ENCODE data around the gene PPP2R2D. TPM values are rescaled to one million over a fixed set of nuclear protein-coding genes. Genes with fewer than 3 reads are reported as not detected.

The PPP2R2D gene
- total RNA-seq, 6 experiments from 2014 or later, result 22.9 to 28.1 (median 24.5) TPM

DNA sequence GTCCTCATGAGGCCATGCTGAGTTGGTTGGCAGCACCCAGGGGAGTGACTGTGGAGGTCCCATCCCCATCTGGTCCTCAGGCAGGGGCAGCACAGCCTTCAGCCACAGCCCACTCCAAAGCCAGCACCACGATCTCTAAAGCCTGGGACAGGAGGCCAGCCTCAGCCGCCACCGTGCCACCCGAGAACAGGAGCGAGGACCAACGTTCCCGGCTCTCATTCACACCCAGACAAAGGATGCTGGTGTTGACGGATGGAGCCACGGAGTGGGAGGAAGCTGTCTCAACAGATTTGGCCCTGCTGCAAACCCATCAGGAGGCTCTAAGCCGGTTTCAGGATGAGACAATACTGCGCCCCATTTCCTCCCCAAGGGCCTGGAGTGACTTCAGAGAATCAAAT, 42.7 kb upstream of the PPP2R2D start:
- no peak overlapping the region for H3K27ac Mint-ChIP-seq
- no peaks in the 10 kb centered on the region for H3K36me3 Mint-ChIP-seq (ENCODE audit: low read depth)
- H3K4me3 Mint-ChIP-seq, result no peak overlapping the region
- no peaks in the 10 kb centered on the region for H3K4me1 Mint-ChIP-seq (ENCODE audit: low read depth)
- peaks cover 4% of the 10 kb centered on the region for H3K27me3 Mint-ChIP-seq (ENCODE audit: insufficient read depth)
- TF ChIP-seq, protein P1, sequence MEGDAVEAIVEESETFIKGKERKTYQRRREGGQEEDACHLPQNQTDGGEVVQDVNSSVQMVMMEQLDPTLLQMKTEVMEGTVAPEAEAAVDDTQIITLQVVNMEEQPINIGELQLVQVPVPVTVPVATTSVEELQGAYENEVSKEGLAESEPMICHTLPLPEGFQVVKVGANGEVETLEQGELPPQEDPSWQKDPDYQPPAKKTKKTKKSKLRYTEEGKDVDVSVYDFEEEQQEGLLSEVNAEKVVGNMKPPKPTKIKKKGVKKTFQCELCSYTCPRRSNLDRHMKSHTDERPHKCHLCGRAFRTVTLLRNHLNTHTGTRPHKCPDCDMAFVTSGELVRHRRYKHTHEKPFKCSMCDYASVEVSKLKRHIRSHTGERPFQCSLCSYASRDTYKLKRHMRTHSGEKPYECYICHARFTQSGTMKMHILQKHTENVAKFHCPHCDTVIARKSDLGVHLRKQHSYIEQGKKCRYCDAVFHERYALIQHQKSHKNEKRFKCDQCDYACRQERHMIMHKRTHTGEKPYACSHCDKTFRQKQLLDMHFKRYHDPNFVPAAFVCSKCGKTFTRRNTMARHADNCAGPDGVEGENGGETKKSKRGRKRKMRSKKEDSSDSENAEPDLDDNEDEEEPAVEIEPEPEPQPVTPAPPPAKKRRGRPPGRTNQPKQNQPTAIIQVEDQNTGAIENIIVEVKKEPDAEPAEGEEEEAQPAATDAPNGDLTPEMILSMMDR (IDR thresholded peaks at IDR 0.05), result no peak
- peaks cover 6% of the 10 kb centered on the region; the same call in 1 of the 2 replicates for H3K9me3 Mint-ChIP-seq
- no peak for DNase-seq

DNA sequence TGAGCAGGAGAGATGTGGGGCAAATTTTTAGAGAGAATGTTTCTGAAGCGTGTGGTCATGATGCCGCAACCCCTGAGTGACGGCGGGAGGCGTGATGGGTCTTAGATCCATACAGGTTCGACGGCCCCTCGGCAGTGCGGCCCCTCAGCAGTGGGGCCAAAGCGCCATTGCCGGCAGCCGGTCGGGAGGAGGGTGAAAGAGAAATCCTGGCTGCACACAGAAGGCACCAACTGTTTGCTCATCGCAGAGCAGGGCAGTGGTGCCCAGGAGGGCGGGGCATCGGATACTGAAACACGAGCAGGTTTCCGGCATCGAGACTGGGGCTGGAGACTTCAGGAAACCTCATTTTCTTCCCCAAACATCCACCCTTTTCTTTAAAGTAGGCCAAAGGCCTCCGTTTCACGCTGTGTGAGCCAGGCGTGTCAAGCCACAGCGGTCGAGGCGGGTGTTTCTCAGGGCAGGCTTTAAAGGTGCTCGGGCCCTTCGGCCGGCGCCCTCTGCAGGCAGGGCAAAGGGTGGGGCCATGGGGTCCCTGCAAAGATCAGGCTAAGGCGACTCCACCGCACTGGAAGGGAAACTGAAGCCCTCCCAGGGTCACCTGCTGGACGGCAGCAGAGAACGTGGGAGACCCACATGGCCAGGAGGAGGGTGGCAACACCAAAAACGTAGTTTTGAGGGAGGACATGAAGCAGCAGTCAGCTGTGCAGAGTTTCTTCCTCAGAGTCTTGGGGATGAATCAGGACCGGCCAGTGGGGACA, 42.0 kb upstream of the PPP2R2D start:
- H3K9me3 Mint-ChIP-seq, result peaks cover 6% of the 10 kb centered on the region; the same call in 1 of the 2 replicates
- H3K27ac Mint-ChIP-seq, result no peak overlapping the region
- no peak overlapping the region for H3K4me3 Mint-ChIP-seq
- no peaks in the 10 kb centered on the region for H3K4me1 Mint-ChIP-seq (ENCODE audit: low read depth)
- TF ChIP-seq, protein P1 (IDR thresholded peaks at IDR 0.05), result no peak
- H3K36me3 Mint-ChIP-seq (ENCODE audit: low read depth), result no peaks in the 10 kb centered on the region
- DNase-seq, result no peak
- H3K27me3 Mint-ChIP-seq (ENCODE audit: insufficient read depth), result peaks cover 4% of the 10 kb centered on the region

DNA sequence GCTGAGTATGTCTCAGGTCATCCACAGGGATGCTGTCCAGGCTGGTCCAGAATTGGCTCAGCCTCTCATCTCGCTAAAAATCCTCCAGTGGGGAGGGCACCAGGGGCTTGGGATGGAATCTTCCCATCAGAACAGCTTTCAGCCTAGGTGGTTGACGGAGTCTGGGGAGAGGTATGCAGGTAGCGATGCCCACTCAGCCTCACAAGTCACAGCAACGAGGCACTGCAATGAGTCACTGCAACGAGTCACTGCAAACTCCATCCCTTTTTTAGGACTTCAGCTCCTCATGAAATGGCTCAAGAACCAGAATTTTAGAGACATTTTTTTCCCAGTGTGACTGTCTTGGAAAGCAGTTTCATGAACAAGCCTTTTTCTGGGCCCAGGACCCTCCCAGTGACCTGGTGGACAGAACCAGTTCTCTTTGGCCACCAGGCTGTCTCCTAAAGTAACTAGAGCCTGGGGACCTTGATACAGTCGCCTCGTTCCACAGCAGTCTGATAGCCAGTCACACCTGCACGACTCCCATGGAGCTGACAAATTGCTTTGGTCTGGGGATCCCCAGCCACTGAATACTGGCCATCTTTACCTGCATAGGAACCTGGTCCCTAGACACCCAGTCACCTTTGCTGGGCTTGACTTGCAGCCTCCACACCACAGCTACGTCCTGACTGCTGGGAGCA, 41.3 kb upstream of the PPP2R2D start:
- Mint-ChIP-seq H3K4me1 (ENCODE audit: low read depth) (no peaks in the 10 kb centered on the region), H3K27ac (no peak overlapping the region), H3K4me3 (no peak overlapping the region), H3K9me3 (peaks cover 6% of the 10 kb centered on the region; the same call in 1 of the 2 replicates), H3K27me3 (ENCODE audit: insufficient read depth) (peaks cover 6% of the 10 kb centered on the region), H3K36me3 (ENCODE audit: low read depth) (no peaks in the 10 kb centered on the region)
- TF ChIP-seq, protein P1 (IDR thresholded peaks at IDR 0.05), result no peak
- no peak for DNase-seq

DNA sequence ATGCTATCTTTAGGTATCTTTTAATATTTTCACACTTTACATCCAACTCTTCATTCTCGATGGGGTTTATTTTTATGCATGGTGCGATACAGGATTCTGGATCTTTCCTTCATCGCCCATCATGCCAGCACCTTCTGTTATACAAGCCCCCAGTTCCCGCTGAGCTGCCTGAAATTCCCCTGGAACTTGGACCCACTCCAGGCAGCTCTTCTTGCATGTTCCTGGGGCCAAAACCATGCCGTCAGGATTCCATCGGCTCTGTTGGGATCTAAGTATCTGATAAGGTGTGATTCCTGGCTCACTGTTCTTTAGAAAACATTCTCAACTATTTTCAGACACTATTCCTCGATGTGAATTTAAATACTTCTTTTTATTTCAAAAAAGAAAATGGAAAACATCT, 40.5 kb upstream of the PPP2R2D start:
- no peaks in the 10 kb centered on the region for H3K4me1 Mint-ChIP-seq (ENCODE audit: low read depth)
- peaks cover 6% of the 10 kb centered on the region for H3K27me3 Mint-ChIP-seq (ENCODE audit: insufficient read depth)
- no peak overlapping the region for H3K27ac Mint-ChIP-seq
- TF ChIP-seq, protein P1 (IDR thresholded peaks at IDR 0.05), result no peak
- DNase-seq, result no peak
- no peak overlapping the region for H3K4me3 Mint-ChIP-seq
- H3K36me3 Mint-ChIP-seq (ENCODE audit: low read depth), result no peaks in the 10 kb centered on the region
- peaks cover 3% of the 10 kb centered on the region; the same call in 1 of the 2 replicates for H3K9me3 Mint-ChIP-seq

DNA sequence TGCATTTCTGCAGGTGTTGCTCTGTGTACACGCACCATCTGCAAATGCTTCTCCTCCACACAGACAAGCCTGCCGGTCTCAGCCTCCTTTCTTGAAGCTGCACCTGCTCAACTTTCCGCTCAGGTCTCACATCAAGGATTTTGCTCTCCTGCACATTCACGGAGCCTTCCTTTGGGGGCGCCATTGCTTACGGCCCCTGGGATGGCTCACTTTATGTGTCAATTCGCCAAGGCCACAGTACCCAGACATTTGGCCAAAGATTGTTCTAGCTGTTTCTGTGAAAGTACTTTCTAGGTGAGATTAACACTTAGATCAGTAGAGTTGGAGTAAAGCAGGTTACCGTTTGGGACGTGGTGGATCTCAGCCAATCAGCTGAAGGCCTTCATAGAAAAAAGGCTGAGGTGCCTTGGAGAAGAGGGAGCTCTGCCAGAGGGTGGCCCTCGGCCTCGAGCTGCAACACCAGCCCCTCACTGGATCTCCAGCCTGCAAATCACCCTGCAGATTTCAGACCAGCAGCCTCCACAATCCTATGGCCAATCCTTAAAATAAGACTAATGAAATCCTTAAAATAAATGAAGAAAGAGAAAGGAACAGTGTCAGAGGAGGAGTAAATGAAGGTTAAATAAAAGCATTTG, 39.9 kb upstream of the PPP2R2D start:
- H3K27me3 Mint-ChIP-seq (ENCODE audit: insufficient read depth), result peaks cover 9% of the 10 kb centered on the region

More for the DNA sequence above, 39.9 kb upstream of the PPP2R2D start:
- Mint-ChIP-seq H3K36me3 (ENCODE audit: low read depth) (no peaks in the 10 kb centered on the region), H3K4me1 (ENCODE audit: low read depth) (no peaks in the 10 kb centered on the region), H3K4me3 (no peak overlapping the region), H3K9me3 (no peaks in the 10 kb centered on the region), H3K27ac (no peak overlapping the region)
- no peak for DNase-seq
- TF ChIP-seq, protein P1 (IDR thresholded peaks at IDR 0.05), result no peak
